ENCODE results near the gene CDH4. TPM values are rescaled to one million over a fixed set of nuclear protein-coding genes. Genes with fewer than 3 reads are reported as not detected.
"Not testable (repeated sequence)": the region's sequence is repeated elsewhere in the genome, so short reads cannot be mapped to it uniquely, and the experiment has no call there.

The CDH4 gene
- total RNA-seq, 4 donors from 2014 or later: 0.71 to 4.2 (median 2.9) TPM

DNA sequence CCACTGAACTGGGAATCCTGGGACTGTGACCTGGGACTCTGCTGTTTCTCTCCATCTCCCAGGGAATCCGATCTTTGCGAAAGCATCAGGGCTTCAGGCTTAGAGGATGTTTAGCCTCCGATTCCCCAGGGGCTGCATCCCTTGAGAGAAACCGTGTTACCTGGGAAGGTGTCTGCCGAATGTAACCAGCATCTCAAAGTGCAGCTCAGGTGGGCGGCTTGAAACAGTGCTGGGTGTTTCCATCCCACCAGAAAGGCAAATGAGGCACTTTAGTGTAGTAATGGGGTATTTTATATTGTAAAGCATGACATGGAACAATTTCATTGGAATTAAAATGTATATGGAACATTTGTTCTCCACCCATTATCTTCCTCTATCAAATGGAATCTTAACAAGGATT is 15.2 kb downstream of the CDH4 start:
- WGBS, 2 donors: 84 to 88% methylated on average over 6 of the region's 6 CpGs
- intact Hi-C loops (cut with DNase I; ENCODE audit: low total_unique reads): no loop called here

DNA sequence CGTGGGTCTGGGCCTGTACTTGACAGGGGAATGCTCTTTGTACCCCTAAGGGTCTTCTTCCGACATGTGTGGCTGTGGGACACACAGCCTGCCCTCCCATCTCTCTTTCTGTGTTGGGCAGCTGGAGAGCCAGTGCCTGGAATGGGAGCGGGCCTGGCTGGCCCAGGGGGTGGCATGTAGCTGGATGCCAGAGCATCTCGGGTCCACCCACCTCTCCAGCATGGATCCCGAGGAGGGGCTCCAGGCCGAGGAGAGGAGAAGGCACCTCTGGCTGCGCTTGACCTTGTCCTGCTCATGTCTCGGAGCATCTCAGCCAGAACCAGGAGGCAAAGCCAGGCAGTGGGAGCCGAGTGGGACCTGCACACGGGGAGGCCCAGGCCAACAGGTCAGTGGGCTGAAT is 16.0 kb downstream of the CDH4 start:
- no peak overlapping the region for H3K4me3 ChIP-seq (ENCODE audit: low read depth, poor library complexity, severe bottlenecking)
- no peak for TF ChIP-seq POLR2A (IDR thresholded peaks at IDR 0.05)
- TF ChIP-seq, protein P1, sequence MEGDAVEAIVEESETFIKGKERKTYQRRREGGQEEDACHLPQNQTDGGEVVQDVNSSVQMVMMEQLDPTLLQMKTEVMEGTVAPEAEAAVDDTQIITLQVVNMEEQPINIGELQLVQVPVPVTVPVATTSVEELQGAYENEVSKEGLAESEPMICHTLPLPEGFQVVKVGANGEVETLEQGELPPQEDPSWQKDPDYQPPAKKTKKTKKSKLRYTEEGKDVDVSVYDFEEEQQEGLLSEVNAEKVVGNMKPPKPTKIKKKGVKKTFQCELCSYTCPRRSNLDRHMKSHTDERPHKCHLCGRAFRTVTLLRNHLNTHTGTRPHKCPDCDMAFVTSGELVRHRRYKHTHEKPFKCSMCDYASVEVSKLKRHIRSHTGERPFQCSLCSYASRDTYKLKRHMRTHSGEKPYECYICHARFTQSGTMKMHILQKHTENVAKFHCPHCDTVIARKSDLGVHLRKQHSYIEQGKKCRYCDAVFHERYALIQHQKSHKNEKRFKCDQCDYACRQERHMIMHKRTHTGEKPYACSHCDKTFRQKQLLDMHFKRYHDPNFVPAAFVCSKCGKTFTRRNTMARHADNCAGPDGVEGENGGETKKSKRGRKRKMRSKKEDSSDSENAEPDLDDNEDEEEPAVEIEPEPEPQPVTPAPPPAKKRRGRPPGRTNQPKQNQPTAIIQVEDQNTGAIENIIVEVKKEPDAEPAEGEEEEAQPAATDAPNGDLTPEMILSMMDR (IDR thresholded peaks at IDR 0.05): no peak
- no peak for DNase-seq (ENCODE audit: low spot score in 2 of 2)
- intact Hi-C loops (cut with DNase I; ENCODE audit: low total_unique reads): no loop called here
- WGBS, 2 donors: 91 to 95% methylated on average over 8 to 9 of the region's 10 CpGs

More for the DNA sequence above, 15.2 kb downstream of the CDH4 start:
- TF ChIP-seq, protein P1 (IDR thresholded peaks at IDR 0.05): no peak
- DNase-seq (ENCODE audit: low spot score in 2 of 2): no peak
- no peak overlapping the region for H3K4me3 ChIP-seq (ENCODE audit: low read depth, poor library complexity, severe bottlenecking)

DNA sequence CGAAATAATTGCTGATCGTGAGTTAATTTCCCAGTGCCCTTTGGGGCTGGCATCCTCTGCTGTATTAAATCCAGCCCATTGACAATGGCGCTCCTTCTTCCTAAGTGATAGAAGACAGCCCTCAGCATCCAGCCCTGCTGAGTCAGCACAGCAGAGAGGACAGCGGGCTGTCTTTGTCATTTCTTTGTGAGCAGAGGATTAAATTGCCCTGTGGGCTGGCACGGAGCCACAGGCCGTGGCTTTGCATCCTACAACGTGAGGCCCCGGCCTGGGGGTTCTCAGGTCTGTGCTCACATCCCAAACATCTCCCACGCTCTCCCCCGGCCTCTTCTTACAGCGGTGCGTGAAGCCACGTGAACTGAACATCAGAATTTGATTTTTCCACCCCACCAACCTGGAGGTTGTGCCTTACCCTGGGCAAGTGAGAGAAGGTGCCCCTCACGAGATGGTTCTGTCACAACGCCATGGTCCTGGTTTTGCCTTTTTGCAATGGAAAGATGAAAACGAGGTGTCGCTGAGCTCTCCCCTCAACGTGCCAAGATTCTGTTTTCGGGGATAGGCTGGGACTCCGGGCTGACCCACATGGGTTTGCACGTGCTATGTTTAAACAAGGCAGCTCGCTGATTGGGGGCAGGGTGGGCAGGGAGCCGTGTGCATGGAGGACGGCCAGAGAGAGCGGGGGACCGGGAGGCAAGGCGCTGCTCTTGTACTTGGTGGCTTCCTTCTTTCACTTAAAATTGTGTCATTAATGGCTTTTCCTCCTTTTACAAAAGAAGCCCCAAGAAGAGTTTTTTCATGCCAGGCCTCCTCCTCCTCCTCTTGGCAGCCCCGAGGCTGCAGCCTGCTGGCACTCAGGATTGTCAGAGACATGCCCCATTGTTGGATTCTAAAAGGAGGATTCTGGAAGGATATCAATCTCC is 19.5 kb downstream of the CDH4 start:
- DNase-seq (ENCODE audit: low spot score in 2 of 2): no peak
- TF ChIP-seq POLR2A (IDR thresholded peaks at IDR 0.05): no peak
- TF ChIP-seq, protein P1 (IDR thresholded peaks at IDR 0.05): no peak
- intact Hi-C loops (cut with DNase I; ENCODE audit: low total_unique reads): no loop called here
- no peak overlapping the region for H3K4me3 ChIP-seq (ENCODE audit: low read depth, poor library complexity, severe bottlenecking)
- 51 to 57% methylated on average over 28 of the region's 28 CpGs for WGBS, 2 donors

DNA sequence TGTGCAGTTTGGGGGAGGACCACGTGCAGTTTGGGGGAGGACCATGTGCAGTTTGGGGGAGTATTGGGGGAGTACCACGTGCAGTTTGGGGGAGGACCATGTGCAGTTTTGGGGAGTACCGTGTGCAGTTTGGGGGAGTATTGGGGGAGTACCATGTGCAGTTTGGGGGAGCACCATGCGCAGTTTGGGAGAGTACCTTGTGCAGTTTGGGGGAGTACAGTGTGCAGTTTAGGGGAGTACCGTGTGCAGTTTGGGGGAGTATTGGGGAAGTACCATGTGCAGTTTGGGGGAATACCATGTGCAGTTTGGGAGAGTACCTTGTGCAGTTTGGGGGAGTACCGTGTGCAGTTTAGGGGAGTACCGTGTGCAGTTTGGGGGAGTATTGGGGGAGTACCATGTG is 21.0 kb downstream of the CDH4 start:
- 77 to 87% methylated on average over 7 of the region's 7 CpGs for whole genome bisulfite sequencing, 2 donors
- DNase-seq (ENCODE audit: low spot score in 2 of 2); intact Hi-C loops (cut with DNase I; ENCODE audit: low total_unique reads); H3K4me3 ChIP-seq (ENCODE audit: low read depth, poor library complexity, severe bottlenecking): not testable (repeated sequence)

DNA sequence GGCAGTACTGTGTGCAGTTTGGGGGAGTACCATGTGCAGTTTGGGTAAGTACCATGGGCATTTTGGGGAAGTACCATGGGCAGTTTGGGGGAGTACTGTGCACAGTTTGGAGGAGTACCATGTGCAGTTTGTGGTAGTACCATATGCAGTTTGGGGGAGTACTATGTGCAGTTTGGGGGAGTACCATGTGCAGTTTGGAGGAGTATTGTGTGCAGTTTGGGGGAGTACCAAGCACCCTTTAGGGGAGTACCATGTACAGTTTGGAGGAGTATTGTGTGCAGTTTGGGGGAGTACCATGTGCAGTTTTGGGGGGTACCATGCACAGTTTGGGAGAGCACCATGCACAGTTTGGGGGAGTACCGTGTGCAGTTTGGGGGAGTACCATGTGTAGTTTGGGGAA is 21.6 kb downstream of the CDH4 start:
- 94 to 100% methylated on average over 1 of the region's 1 CpG for WGBS, 2 donors
- intact Hi-C loops (cut with DNase I; ENCODE audit: low total_unique reads); DNase-seq (ENCODE audit: low spot score in 2 of 2); H3K4me3 ChIP-seq (ENCODE audit: low read depth, poor library complexity, severe bottlenecking): not testable (repeated sequence)

DNA sequence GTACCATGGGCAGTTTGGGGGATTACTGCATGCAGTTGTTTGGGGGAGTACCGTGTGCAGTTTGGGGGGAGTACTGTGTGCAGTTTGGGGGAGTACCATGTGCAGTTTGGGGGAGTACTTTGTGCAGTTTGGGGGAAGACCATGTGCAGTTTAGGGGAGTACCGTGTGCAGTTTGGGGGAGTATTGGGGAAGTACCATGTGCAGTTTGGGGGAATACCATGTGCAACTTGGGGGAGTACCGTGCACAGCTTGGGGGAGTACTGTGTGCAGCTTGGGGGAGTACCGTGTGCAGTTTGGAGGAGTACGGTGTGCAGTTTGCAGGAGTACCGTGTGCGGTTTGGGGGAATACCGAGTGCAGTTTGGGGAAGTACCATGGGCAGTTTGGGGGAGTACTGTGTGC is 22.3 kb downstream of the CDH4 start:
- 91 to 92% methylated on average over 8 of the region's 8 CpGs for whole genome bisulfite sequencing, 2 donors
- no peak for TF ChIP-seq POLR2A (IDR thresholded peaks at IDR 0.05)
- TF ChIP-seq, protein P1 (IDR thresholded peaks at IDR 0.05): no peak
- intact Hi-C loops (cut with DNase I; ENCODE audit: low total_unique reads): no loop called here
- H3K4me3 ChIP-seq (ENCODE audit: low read depth, poor library complexity, severe bottlenecking): no peak overlapping the region
- DNase-seq (ENCODE audit: low spot score in 2 of 2): no peak

DNA sequence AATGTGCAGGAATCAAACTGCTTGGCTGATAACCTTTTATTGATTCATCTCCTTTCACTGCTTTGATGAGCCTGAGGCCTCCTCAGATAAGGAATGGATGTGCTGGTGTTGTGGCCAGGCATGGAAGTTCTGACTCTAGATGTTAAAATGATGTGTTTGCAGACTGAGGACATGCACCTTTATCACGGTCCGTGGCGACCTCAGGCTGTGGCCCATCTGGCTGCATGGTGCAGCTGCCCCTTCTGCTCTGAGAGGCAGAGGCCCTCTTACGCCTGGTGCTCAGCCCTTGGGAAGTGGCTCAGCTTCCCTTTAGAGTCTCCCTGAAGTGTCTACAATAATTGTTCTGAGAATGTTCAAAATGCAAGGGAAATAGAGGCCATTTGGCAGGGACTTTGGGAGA is 26.2 kb downstream of the CDH4 start:
- WGBS, 2 donors: 79 to 88% methylated on average over 4 of the region's 4 CpGs
- intact Hi-C loops (cut with DNase I; ENCODE audit: low total_unique reads): no loop called here

More for the DNA sequence above, 26.2 kb downstream of the CDH4 start:
- no peak for TF ChIP-seq POLR2A (IDR thresholded peaks at IDR 0.05)
- TF ChIP-seq, protein P1 (IDR thresholded peaks at IDR 0.05): no peak
- DNase-seq (ENCODE audit: low spot score in 2 of 2): no peak
- H3K4me3 ChIP-seq (ENCODE audit: low read depth, poor library complexity, severe bottlenecking): no peak overlapping the region
